ENCODE measurements around the gene SHISAL1.

The SHISAL1 gene

DNA sequence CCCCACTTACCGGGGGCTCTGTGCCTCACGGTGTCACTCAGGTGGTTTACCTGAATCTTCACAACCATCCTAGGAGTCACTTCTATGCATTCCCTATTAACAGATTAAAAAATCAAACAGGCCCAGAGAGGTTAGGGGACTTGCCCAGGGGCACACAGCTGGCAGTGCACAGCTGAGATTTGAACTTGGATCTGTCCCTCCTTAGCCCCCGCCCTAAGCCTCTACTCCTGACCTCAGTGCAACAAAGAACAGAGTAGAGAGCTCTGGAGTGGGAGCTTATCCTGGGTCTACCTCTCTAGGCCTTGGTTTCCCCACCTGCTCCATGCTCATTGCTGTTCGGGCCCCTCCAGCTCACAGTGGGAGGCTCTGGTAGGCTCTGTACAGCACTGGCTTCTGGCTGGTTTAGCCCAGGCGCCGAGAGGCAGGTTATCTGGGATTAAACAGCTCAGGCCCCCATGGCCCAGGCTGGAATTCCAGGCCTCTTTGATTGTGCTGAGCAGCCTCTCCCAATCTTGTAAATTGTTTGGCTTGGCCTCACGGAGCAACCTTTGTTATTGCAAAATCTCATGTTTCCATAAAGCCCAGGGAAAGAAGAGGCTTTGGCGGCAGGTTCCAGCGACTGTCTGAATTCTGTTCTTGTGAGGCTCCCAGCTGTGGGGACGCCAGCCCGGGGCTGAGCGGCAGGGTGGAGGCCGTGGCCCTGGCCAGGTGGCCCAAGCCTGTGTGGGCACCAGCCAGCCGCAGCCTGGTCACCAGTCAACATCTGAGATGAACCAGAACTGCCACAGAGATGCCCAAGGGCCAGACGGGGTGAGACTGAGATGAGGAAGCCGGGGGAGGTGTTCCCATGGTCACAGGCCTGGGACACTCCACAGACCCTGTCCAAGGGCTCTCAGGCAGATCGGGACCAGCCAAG is 28.9 kb upstream of the SHISAL1 start:
- no peak for DNase-seq

- DNase-seq = no peak
Measured at GRCh38 chr22:44340271-44341239, 27.8 kb upstream of the SHISAL1 start.

DNA sequence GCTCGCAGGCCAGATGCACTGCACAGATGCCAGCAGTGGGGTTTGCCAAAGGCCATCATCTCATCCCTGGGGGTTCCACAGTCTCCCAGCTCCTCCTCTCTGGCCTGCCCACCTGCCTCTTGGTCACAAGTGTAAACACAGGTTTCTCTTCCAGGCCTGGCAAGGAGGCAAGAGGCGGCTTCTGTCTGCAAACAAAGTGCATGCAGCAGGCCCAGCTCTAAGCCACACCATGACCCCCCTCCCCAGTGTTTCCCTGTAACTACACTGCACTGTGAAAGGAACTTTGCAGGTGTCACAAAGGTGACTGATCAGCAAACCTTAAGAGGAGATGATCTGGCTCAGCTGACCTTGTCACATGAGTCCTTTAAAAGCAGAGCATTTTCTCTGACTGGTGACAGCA is 26.2 kb upstream of the SHISAL1 start:
- DNase-seq = no peak

GRCh38 chr22:44338177-44338810 is 25.5 kb upstream of the SHISAL1 start:
- no peak for DNase-seq

DNA sequence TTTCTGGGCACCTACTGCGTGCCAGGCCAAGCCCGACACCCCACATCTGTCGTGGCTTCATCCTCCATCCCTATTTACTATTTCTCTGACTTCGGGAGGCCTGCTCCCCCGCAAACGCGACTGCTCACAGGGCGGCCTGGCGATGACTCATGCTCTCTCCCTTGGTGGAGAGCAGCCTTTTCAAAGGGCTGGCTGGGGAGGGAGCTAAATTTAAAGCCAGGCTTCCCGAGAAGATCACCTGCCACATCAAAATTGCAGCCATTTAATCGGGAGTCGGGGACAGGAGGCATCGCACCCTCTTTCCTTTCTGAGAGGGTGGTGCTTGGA is 24.9 kb upstream of the SHISAL1 start:
- DNase-seq = peak; percentile 74

GRCh38 chr22:44336962-44337677 is 24.4 kb upstream of the SHISAL1 start:
- no peak for DNase-seq

DNA sequence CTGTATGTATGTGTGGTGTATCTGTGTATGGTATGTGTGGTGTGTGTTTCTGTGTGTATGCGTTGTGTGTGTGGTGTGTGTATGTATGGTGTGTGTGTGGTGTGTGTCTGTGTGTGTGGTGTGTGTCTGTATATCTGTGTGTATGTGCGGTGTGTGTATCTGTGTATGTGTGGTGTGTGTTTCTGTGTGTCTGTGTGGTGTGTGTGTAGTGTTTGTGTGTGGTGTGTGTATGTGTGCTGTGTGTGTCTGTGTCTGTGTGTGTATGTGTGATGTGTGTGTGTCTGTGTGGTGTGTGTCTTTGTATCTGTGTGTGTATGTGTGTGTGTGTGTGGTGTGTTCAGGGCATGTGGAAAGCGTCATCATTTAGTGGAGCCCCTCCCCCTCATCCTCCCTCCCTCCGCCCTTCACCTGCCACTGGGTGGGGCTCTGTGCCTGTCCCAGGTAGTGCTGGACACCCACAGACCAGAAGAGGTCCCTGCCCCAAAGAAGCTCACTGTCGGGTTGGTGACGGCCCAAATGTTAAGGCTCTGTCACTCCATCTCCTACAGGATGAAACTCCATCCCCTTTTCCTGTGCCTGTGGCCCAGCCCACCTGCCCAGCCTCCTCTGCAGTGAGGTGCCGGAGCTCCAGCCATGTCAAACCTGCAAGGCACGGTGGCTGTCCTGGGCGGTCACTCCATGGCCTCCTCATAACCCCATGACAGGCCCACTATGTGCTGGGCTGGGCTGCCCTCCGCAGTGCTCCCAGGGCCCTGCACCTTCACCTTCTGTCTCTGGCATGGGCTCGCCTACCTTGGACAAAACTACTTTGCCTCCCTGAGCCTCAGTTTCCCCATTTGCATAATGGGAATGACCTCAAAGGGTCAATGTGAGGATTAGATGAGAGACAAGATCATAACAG is 23.4 kb upstream of the SHISAL1 start:
- DNase-seq = no peak

GRCh38 chr22:44335066-44335839 is 22.5 kb upstream of the SHISAL1 start:
- DNase-seq = no peak

GRCh38 chr22:44333847-44334635 is 21.3 kb upstream of the SHISAL1 start:
- no peak for DNase-seq

GRCh38 chr22:44332946-44333345 is 20.2 kb upstream of the SHISAL1 start:
- DNase-seq = no peak

DNA sequence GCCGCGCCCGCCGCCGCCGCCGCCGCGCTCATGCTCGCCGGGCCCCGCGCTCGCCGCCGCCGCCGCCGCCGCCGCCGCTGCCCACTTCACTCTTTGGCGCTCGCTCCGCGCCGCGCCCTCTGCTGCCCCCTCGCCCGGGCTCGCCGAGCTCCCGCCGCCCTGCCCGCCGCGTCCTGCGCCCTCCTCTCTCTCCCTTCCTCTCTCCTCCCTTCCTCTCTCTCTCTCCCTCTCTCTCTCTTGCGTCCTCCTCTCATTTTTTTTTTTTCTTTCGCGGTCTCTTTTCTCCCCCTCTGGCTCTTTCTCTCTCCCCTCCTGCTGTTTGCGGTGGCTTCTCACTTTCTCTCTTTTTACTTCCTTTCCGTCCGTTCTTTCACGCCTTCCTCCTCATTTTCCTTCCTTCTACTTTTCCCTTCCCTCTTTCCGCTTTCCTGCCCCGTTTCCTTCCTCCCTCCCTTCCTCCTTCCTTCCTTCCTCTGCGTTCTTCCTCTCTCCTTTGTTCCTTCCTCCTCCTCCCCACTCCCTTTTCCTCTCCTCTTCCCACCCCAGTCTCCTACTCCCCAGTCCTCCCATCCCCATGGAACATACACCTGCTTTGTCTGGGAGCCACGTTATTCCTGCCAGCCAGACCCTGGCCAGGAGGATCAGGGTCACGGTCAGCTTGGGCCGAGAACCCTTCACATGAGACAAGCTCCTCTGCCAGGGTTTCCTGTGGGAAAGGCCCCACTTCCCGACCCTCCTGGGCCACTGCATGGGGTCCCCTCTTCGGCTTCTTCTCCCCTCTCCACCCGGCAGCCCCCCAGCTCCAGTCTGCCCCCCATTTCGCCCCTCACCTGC is 19.3 kb upstream of the SHISAL1 start:
- DNase-seq = no peak

GRCh38 chr22:44330744-44331660 is 18.3 kb upstream of the SHISAL1 start:
- DNase-seq = no peak

GRCh38 chr22:44330188-44330743 is 17.5 kb upstream of the SHISAL1 start:
- DNase-seq = no peak

- no peak for DNase-seq
Measured at GRCh38 chr22:44329179-44329796, 16.5 kb upstream of the SHISAL1 start.

GRCh38 chr22:44328762-44329161 is 16.0 kb upstream of the SHISAL1 start:
- no peak for DNase-seq

DNA sequence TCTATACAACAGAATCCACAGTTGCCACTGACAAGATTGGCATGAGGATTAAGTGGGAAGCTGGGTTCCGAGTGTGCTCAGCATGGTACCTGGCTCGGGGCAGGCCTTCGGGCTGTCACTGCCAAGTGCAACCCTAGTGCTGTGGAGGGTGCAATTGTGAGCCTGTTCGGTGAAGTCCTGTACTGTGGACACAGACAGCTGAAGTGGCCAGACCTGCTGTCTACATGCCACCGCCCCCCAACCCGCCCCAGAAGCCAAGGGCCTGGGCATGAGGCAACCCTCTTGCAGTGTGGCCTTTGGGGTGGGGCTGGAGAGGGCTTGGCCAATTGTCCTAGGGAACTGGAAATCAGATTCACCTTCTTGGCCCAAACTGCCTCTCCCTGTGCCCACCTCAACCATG is 15.6 kb upstream of the SHISAL1 start:
- no peak for DNase-seq

DNA sequence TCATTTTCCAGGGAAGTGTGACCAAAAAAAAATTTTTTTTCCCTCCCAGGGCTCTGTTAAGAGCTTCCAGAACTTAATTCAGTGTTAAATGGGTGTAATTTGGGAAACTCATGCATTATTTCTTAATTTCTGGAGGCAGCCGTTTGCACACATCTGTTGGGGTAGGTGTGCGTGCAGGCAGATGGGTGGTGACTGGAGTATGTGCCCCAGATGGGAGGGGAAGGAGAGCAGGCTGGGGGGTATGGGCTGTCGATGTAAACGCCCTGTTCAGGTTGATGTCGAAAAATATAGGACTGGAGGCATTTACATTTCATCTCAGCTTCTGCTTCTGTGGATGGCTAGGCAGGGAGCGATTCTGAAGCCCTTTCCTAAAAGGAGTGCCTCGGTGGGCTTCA is 13.7 kb upstream of the SHISAL1 start:
- DNase-seq = no peak
